GM12878 (cell line): Measurements from ENCODE around the gene TRDN. TPM values are rescaled to one million over a fixed set of nuclear protein-coding genes. Genes with fewer than 3 reads are reported as not detected.

Experiments used
- ATAC-seq: fragments of 200-7000 bp; cut with Tn5 transposase; 3 replicates; pipeline ENCODE4 v1.9.1; 2020; ENCODE audit warnings: mild to moderate bottlenecking, moderate library complexity
- BruUV-seq: library from RNA; stranded (reverse); fragments of 400-500 nt; replicated peaks from 2 replicates; lab custom pipeline; 2021; lab: Mats Ljungman, UMichigan
- CTCF ChIA-PET: fragments of 300-600 bp; sonication (Branson Sonifier 250); formaldehyde crosslinking; extraction: SDS; loops from one replicate; lab custom pipeline; 2021; ENCODE audit warnings: inconsistent platforms; lab: Yijun Ruan, JAX
- POLR2A ChIA-PET: fragments of 350-600 bp; formaldehyde crosslinking; extraction: SDS; loops from one replicate; lab custom pipeline; 2021; ENCODE audit warnings: inconsistent platforms; lab: Charles Lee
- RAD21 ChIA-PET: fragments of 300-600 bp; sonication (Branson Sonifier 250); formaldehyde crosslinking; loops from one replicate; lab custom pipeline; 2023; ENCODE audit warnings: antibody characterized with exemption; ENCODE audit not compliant: unreplicated experiment; lab: Charles Lee
- SMC1A ChIA-PET: fragments of 300-600 bp; sonication (Branson Sonifier 250); formaldehyde crosslinking; loops from one replicate; lab custom pipeline; 2023; ENCODE audit not compliant: unreplicated experiment, uncharacterized antibody; lab: Charles Lee
- DNase-seq: peaks from one replicate; pipeline ENCODE4 v3.0.0-alpha.2; 2011; ENCODE audit warnings: low read depth, low spot score
- FAIRE-seq: peaks from 3 replicates; lab custom pipeline; 2011; peaks lifted over from hg19 to GRCh38; lab: Jason Lieb, UNC
- H2AFZ ChIP-seq: 2 replicates; pipeline ENCODE4 v1.6.0; 2011; ENCODE audit warnings: low read depth, low read length, control low read depth; ENCODE audit not compliant: control insufficient read depth
- H3K27ac ChIP-seq: 2 replicates; pipeline ENCODE4 v1.5.1; 2011; ENCODE audit warnings: control low read depth; ENCODE audit not compliant: control insufficient read depth, insufficient read depth
- H3K27me3 ChIP-seq, 2 experiments: replicated peaks in 1 of 2; 2 replicates each; pipeline versions ENCODE4 v1.6.0 to v1.6.1; 2011; ENCODE audit warnings: low read length in 1 of 2; ENCODE audit not compliant: control insufficient read depth in 2 of 2, insufficient read depth in 2 of 2
- H3K36me3 ChIP-seq, 2 experiments: 2 replicates each; pipeline ENCODE4 v1.5.1; 2011; ENCODE audit warnings: low read length in 1 of 2; ENCODE audit not compliant: control insufficient read depth in 2 of 2, insufficient read depth in 2 of 2
- H3K4me1 ChIP-seq: 2 replicates; pipeline ENCODE4 v1.6.1; 2011; ENCODE audit warnings: mild to moderate bottlenecking, low read length, moderate library complexity, mixed read lengths; ENCODE audit not compliant: control insufficient read depth, insufficient read depth
- H3K4me2 ChIP-seq: 2 replicates; pipeline ENCODE4 v1.6.0; 2011; ENCODE audit warnings: control low read depth; ENCODE audit not compliant: control insufficient read depth, insufficient read depth
- H3K4me3 ChIP-seq: fragments of 200-600 bp; sonication (generic); 2 replicates; pipeline ENCODE4 v1.5.1; 2016
- H3K79me2 ChIP-seq: 2 replicates; pipeline ENCODE4 v1.6.0; 2011; ENCODE audit warnings: low read length; ENCODE audit not compliant: control insufficient read depth, insufficient read depth
- H3K9ac ChIP-seq: 2 replicates; pipeline ENCODE4 v1.8.0; 2011; ENCODE audit warnings: low read length, control low read depth, mixed read lengths; ENCODE audit not compliant: control insufficient read depth, insufficient read depth
- H3K9me3 ChIP-seq: replicated peaks from 3 replicates; pipeline ENCODE4 v1.5.1; 2011; ENCODE audit warnings: mild to moderate bottlenecking, low read length; ENCODE audit not compliant: control insufficient read depth, insufficient read depth
- H4K20me1 ChIP-seq: 2 replicates; pipeline ENCODE4 v1.6.0; 2011; ENCODE audit not compliant: control insufficient read depth, insufficient read depth
- KAT2A ChIP-seq: conservative IDR thresholded peaks from 2 replicates; pipeline ENCODE4 v1.6.1; 2011; ENCODE audit warnings: low read depth, low read length; ENCODE audit not compliant: control insufficient read depth
- MAX ChIP-seq: IDR thresholded peaks from 2 replicates; pipeline ENCODE4 v1.6.1; 2012; ENCODE audit warnings: low read depth, low read length, improper control_type of control experiment
- MYC ChIP-seq: IDR thresholded peaks from 2 replicates; pipeline ENCODE4 v1.6.1; 2011; ENCODE audit warnings: mild to moderate bottlenecking, low read length, moderate library complexity, inconsistent platforms; ENCODE audit not compliant: insufficient read depth, insufficient replicate concordance, insufficient read length, severe bottlenecking
- POLR2AphosphoS2 ChIP-seq: IDR thresholded peaks from 2 replicates; pipeline ENCODE4 v1.6.1; 2011; ENCODE audit warnings: low read depth, mild to moderate bottlenecking, low read length, improper control_type of control experiment, moderate library complexity
- SMAD5 ChIP-seq: IDR thresholded peaks from 2 replicates; pipeline ENCODE4 v1.6.1; 2016; ENCODE audit warnings: antibody characterized with exemption, low read depth
- SP1 ChIP-seq: IDR thresholded peaks from one replicate; pipeline ENCODE4 v1.6.1; 2011; ENCODE audit warnings: low read depth, low read length
- SUPT20H ChIP-seq: IDR thresholded peaks from 2 replicates; pipeline ENCODE4 v1.6.1; 2011; ENCODE audit warnings: low read depth, mild to moderate bottlenecking, low read length, moderate library complexity, borderline replicate concordance; ENCODE audit not compliant: control insufficient read depth
- ZNF622 ChIP-seq: fragments of 450-650 bp; IDR thresholded peaks from 2 replicates; pipeline ENCODE4 v1.6.1; 2017; ENCODE audit warnings: mild to moderate bottlenecking, inconsistent platforms
- ZSCAN29 ChIP-seq: fragments of 450-650 bp; IDR thresholded peaks from 2 replicates; pipeline ENCODE4 v1.6.1; 2017; ENCODE audit warnings: mild to moderate bottlenecking, moderate library complexity
- WGBS: methylation state at CpG from one replicate; pipeline ENCODE4 v1.1.6; 2016; ENCODE audit warnings: low lambda C conversion rate; ENCODE audit not compliant: insufficient replicate concordance, insufficient coverage; ENCODE audit errors: missing lambda C conversion rate; 5-methylcytosine and 5-hydroxymethylcytosine counted together
- in situ Hi-C: fragments of 300-500 bp; cut with MboI; formaldehyde crosslinking; loops from 9 replicates; pipeline ENCODE4 v1.14.3; 2018; ENCODE audit warnings: mixed read lengths
- intact Hi-C: fragments of 100-400 bp; cut with micrococcal nuclease; formaldehyde crosslinking; loops from one replicate; pipeline ENCODE4 v1.14.2; 2022; ENCODE audit not compliant: unreplicated experiment
- polyA plus RNA-seq, 11 experiments: library from polyadenylated mRNA; depleted of rRNA in 4 of 11; unstranded in 6 of 11; stranded (reverse) in 5 of 11; fragments of >200 nt; fragmentation: Nextera tagmentation in 4 of 11; fragmentation: Illumina TruSeq in 1 of 11; extraction: Ambion mirVana in 4 of 11; extraction: Trizol in 1 of 11; gene quantifications; 1 replicate in 1 of 11; 2 replicates in 10 of 11; pipeline versions ENCODE4 v1.2.1 to v1.2.3, GENCODE V29; 2011 to 2016; ENCODE audit warnings: inconsistent platforms in 2 of 11, missing spikeins in 2 of 11, low read depth in 1 of 11
- total RNA-seq, 4 experiments: library from RNA; depleted of rRNA in 3 of 4; stranded (reverse); fragments of >200 nt in 3 of 4; fragmentation: Illumina TruSeq in 1 of 4; extraction: Trizol in 1 of 4; gene quantifications; 2 replicates each; pipeline versions ENCODE4 v1.2.1 to v1.2.3, GENCODE V29; 2013 to 2021

TRDN gene
- total and polyA plus RNA-seq, 10 of the 15 experiments (the other 5 are each of a cell fraction or from before 2014, with no cell fraction given): not detected

- TF ChIP-seq KAT2A (no peak), SP1 (no peak), MYC (no peak)
Measured at GRCh38 chr6:123641497-123641896, 4.7 kb upstream of the TRDN start (continued).

GRCh38 chr6:123640567-123641187 is 3.9 kb upstream of the TRDN start:
- no peaks in the 10 kb centered on the region for H3K4me1 ChIP-seq
- WGBS: 35% methylated on average over 6 of the region's 6 CpGs
- no peak overlapping the region for H3K27ac ChIP-seq
- ChIA-PET POLR2A (no interaction called here), CTCF (interaction anchor here (1.3 to 1.7 kb wide), 2 partner anchors 16 to 75 kb away, joined by 4 to 5 read pairs; no protein-coding TSS in a partner anchor), RAD21 (no interaction called here), SMC1A (interaction anchor here (0.6 to 1.9 kb wide), 3 partner anchors 12 to 1073 kb away, joined by 3 to 9 read pairs (median 5); no protein-coding TSS in a partner anchor)
- ATAC-seq (no peak), FAIRE-seq (no peak), DNase-seq (no peak)
- H3K27me3 ChIP-seq: no peaks in the 10 kb centered on the region
- H3K4me3 ChIP-seq: no peak overlapping the region
- no peak overlapping the region for H3K4me2 ChIP-seq
- H3K36me3 ChIP-seq: no peaks in the 10 kb centered on the region
- no peak overlapping the region for H3K9ac ChIP-seq
- H3K79me2 ChIP-seq: no peaks in the 10 kb centered on the region
- no peak for TF ChIP-seq ZNF622
- TF ChIP-seq MAX: no peak
- TF ChIP-seq SMAD5: no peak
- no peak for TF ChIP-seq SUPT20H
- TF ChIP-seq POLR2AphosphoS2: no peak
- TF ChIP-seq ZSCAN29: no peak
- TF ChIP-seq, all 136 proteins: peak for 0
- in situ Hi-C loops: no loop called here
- H3K9me3 ChIP-seq: no peaks in the 10 kb centered on the region
- no peak overlapping the region for H2AFZ ChIP-seq
- no TSS peak for BruUV-seq
- H4K20me1 ChIP-seq: no peaks in the 10 kb centered on the region
- intact Hi-C loops: no loop called here
